HT-29 (cell line): ENCODE measurements around the gene TEX54. TPM values are rescaled to one million over a fixed set of nuclear protein-coding genes. Genes with fewer than 3 reads are reported as not detected.
"Not testable (repeated sequence)": the region's sequence is repeated elsewhere in the genome, so short reads cannot be mapped to it uniquely, and the experiment has no call there.

Source experiments
- DNase-seq: peaks from one replicate; pipeline ENCODE4 v3.0.0-alpha.2; 2015; ENCODE audit warnings: low spot score
- total RNA-seq: library from RNA; depleted of rRNA; stranded (reverse); fragments of >200 nt; shearing (Covaris generic); gene quantifications from 2 replicates; pipeline ENCODE4 v1.2.3, GENCODE V29; 2014

Gene TEX54
- total RNA-seq, 1 experiment from 2014 or later = 0.61 TPM

GRCh38 chr11:62835336-62835735, 2.7 kb upstream of the TEX54 start:
- no peak for DNase-seq

- DNase-seq = peak; percentile 100
These were observed 913 bp downstream of the TEX54 start, which contains the start of gene STX5 for GRCh38 chr11:62831520-62832335. STX5 (minus strand) TSS chr11:62832051; CDS start chr11:62831243, 808 bp downstream.

- no peak for DNase-seq
These were observed 1.6 kb downstream of the TEX54 start for GRCh38 chr11:62830904-62831519.

GRCh38 chr11:62828130-62828529, 4.5 kb downstream of the TEX54 start:
- not testable (repeated sequence) for DNase-seq

GRCh38 chr11:62823677-62824076, 9.0 kb downstream of the TEX54 start:
- DNase-seq = no peak

GRCh38 chr11:62817129-62817528, 15.5 kb downstream of the TEX54 start:
- DNase-seq = no peak

- no peak for DNase-seq
These were observed 16.1 kb downstream of the TEX54 start for GRCh38 chr11:62816557-62816956.

GRCh38 chr11:62811659-62812058, 21.0 kb downstream of the TEX54 start:
- DNase-seq = no peak

GRCh38 chr11:62810748-62811147, 21.9 kb downstream of the TEX54 start:
- no peak for DNase-seq

- no peak for DNase-seq
These were observed 26.0 kb downstream of the TEX54 start for GRCh38 chr11:62806611-62807121.

GRCh38 chr11:62805961-62806441, 26.6 kb downstream of the TEX54 start:
- DNase-seq = no peak

GRCh38 chr11:62805076-62805892, 27.4 kb downstream of the TEX54 start, which contains the start of gene NXF1:
NXF1 (minus strand) TSS chr11:62805440; CDS start chr11:62805356, 84 bp downstream.
- peak; percentile 99 for DNase-seq

- peak; percentile 75 for DNase-seq
These were observed 28.1 kb downstream of the TEX54 start for GRCh38 chr11:62804310-62805075.

- DNase-seq = no peak
These were observed 31.6 kb downstream of the TEX54 start for GRCh38 chr11:62801071-62801470.

- no peak for DNase-seq
These were observed 33.2 kb downstream of the TEX54 start for GRCh38 chr11:62799486-62799885.

- no peak for DNase-seq
These were observed 36.4 kb downstream of the TEX54 start for GRCh38 chr11:62796281-62796680.

- DNase-seq = no peak
These were observed 38.4 kb downstream of the TEX54 start for GRCh38 chr11:62794201-62794775.

GRCh38 chr11:62792202-62792575, 40.5 kb downstream of the TEX54 start:
- no peak for DNase-seq

- peak; percentile 91 for DNase-seq
These were observed 41.0 kb downstream of the TEX54 start, which contains the start of gene TMEM223 for GRCh38 chr11:62791501-62792201. TMEM223 (minus strand) TSS chr11:62792006; CDS start chr11:62791994, 12 bp downstream.

- DNase-seq = no peak
These were observed 43.1 kb downstream of the TEX54 start for GRCh38 chr11:62789576-62789975.
